Breast epithelium (tissue), 3 donors: Measurements from ENCODE around the gene DNAH8.

ENCODE experiments used
- POLR2A ChIP-seq: fragments of 450-650 bp; IDR thresholded peaks from one replicate; pipeline ENCODE4 v1.6.1; 2016; ENCODE audit warnings: antibody characterized with exemption, mild to moderate bottlenecking, moderate library complexity
- TF ChIP-seq, protein P1 (sequence below), 3 donors: fragments of 450-650 bp; IDR thresholded peaks; one replicate each; pipeline ENCODE4 v1.5.1; 2016 to 2017; ENCODE audit warnings: antibody characterized with exemption in 3 of 3, mild to moderate bottlenecking in 3 of 3, moderate library complexity in 3 of 3

DNA sequence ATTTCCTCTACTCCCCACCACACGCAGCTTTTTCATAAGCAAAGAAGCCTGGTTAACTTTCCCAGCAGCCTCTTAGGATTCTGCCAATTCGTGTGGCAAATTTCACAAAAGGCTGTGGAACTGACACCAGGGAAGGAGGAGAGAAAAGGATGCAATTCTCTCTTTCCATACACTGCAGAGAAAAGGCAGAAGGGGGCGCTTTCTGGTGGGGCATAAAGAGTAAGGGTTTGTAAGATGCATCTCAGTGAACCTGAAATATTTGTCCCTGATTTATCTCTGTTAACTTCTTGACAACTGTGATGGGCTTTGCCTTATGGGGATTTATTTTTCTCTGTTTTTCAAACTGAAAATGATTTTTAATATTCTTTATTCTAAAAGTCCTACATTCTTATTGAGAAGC lies 288.0 kb downstream of the DNAH8 start:
- TF ChIP-seq, protein P1, sequence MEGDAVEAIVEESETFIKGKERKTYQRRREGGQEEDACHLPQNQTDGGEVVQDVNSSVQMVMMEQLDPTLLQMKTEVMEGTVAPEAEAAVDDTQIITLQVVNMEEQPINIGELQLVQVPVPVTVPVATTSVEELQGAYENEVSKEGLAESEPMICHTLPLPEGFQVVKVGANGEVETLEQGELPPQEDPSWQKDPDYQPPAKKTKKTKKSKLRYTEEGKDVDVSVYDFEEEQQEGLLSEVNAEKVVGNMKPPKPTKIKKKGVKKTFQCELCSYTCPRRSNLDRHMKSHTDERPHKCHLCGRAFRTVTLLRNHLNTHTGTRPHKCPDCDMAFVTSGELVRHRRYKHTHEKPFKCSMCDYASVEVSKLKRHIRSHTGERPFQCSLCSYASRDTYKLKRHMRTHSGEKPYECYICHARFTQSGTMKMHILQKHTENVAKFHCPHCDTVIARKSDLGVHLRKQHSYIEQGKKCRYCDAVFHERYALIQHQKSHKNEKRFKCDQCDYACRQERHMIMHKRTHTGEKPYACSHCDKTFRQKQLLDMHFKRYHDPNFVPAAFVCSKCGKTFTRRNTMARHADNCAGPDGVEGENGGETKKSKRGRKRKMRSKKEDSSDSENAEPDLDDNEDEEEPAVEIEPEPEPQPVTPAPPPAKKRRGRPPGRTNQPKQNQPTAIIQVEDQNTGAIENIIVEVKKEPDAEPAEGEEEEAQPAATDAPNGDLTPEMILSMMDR (IDR thresholded peaks at IDR 0.05): no peak
- TF ChIP-seq POLR2A: no peak
